Astrocyte (in vitro differentiated cells and primary cell): Measurements from ENCODE around the gene NR5A2. TPM values are rescaled to one million over a fixed set of nuclear protein-coding genes. Genes with fewer than 3 reads are reported as not detected.

Source experiments
- DNase-seq: peaks from one replicate; pipeline ENCODE4 v3.0.0-alpha.2; 2010; ENCODE audit warnings: low read depth
- FAIRE-seq: peaks from 2 replicates; lab custom pipeline; 2011; peaks lifted over from hg19 to GRCh38; lab: Jason Lieb, UNC
- H2AFZ ChIP-seq: 2 replicates; pipeline ENCODE4 v1.6.0; 2012; ENCODE audit warnings: low read depth, low read length, inconsistent platforms
- H3K27ac ChIP-seq: 2 replicates; pipeline ENCODE4 v1.5.1; 2011; ENCODE audit warnings: low read depth, low read length, inconsistent platforms
- H3K27me3 ChIP-seq: 2 replicates; pipeline ENCODE4 v1.6.0; 2011; ENCODE audit warnings: low read length, inconsistent platforms; ENCODE audit not compliant: insufficient read depth
- H3K36me3 ChIP-seq: 2 replicates; pipeline ENCODE4 v1.5.1; 2011; ENCODE audit warnings: low read length, inconsistent platforms; ENCODE audit not compliant: insufficient read depth
- H3K4me1 ChIP-seq: 2 replicates; pipeline ENCODE4 v1.5.1; 2011; ENCODE audit warnings: low read length, inconsistent platforms; ENCODE audit not compliant: insufficient read depth
- H3K4me2 ChIP-seq: 2 replicates; pipeline ENCODE4 v1.6.0; 2012; ENCODE audit warnings: low read length, inconsistent platforms
- H3K4me3 ChIP-seq: 2 replicates; pipeline ENCODE4 v1.5.1; 2011; ENCODE audit warnings: low read depth, mild to moderate bottlenecking, low read length, inconsistent platforms; ENCODE audit not compliant: insufficient read depth
- H3K79me2 ChIP-seq: 2 replicates; pipeline ENCODE4 v1.6.0; 2012; ENCODE audit warnings: mild to moderate bottlenecking, low read length, inconsistent platforms; ENCODE audit not compliant: insufficient read depth
- H3K9ac ChIP-seq: 2 replicates; pipeline ENCODE4 v1.6.0; 2012; ENCODE audit warnings: mild to moderate bottlenecking, low read length, inconsistent platforms
- H3K9me3 ChIP-seq: 2 replicates; pipeline ENCODE4 v1.5.1; 2012; ENCODE audit warnings: low read depth, mild to moderate bottlenecking, low read length, inconsistent platforms; ENCODE audit not compliant: insufficient read depth
- H4K20me1 ChIP-seq: 2 replicates; pipeline ENCODE4 v1.6.0; 2012; ENCODE audit warnings: low read length, inconsistent platforms; ENCODE audit not compliant: insufficient read depth
- H3K27ac Mint-ChIP-seq: one replicate; pipeline ENCODE4 v1.8.0; 2021; ENCODE audit warnings: mild to moderate bottlenecking, mixed read lengths; ENCODE audit not compliant: unreplicated experiment
- H3K27me3 Mint-ChIP-seq: one replicate; pipeline ENCODE4 v1.8.0; 2021; ENCODE audit warnings: low read depth, mixed read lengths; ENCODE audit not compliant: unreplicated experiment
- H3K36me3 Mint-ChIP-seq: one replicate; pipeline ENCODE4 v1.8.0; 2021; ENCODE audit warnings: low read depth, mixed read lengths; ENCODE audit not compliant: unreplicated experiment
- H3K4me1 Mint-ChIP-seq: one replicate; pipeline ENCODE4 v1.8.0; 2021; ENCODE audit warnings: low read depth, mixed read lengths; ENCODE audit not compliant: unreplicated experiment
- H3K4me3 Mint-ChIP-seq: one replicate; pipeline ENCODE4 v1.8.0; 2021; ENCODE audit warnings: mild to moderate bottlenecking, moderate library complexity, mixed read lengths; ENCODE audit not compliant: unreplicated experiment
- H3K9me3 Mint-ChIP-seq: one replicate; pipeline ENCODE4 v1.8.0; 2021; ENCODE audit warnings: mild to moderate bottlenecking, mixed read lengths; ENCODE audit not compliant: unreplicated experiment
- EZH2 ChIP-seq: IDR thresholded peaks from 2 replicates; pipeline ENCODE4 v1.6.1; 2012; ENCODE audit warnings: mild to moderate bottlenecking, low read length, inconsistent platforms; ENCODE audit not compliant: insufficient read depth
- total RNA-seq: library from RNA; stranded (reverse); gene quantifications from 2 replicates; pipeline ENCODE4 v1.2.1, GENCODE V29; 2021
- TF ChIP-seq, protein P1 (sequence below): IDR thresholded peaks from 2 replicates; pipeline ENCODE4 v1.5.1; 2011; ENCODE audit warnings: low read depth, mild to moderate bottlenecking, inconsistent platforms, low read length, moderate library complexity; ENCODE audit not compliant: insufficient read depth

Gene NR5A2
- total RNA-seq, 1 donor from 2014 or later, result 0.39 TPM

DNA sequence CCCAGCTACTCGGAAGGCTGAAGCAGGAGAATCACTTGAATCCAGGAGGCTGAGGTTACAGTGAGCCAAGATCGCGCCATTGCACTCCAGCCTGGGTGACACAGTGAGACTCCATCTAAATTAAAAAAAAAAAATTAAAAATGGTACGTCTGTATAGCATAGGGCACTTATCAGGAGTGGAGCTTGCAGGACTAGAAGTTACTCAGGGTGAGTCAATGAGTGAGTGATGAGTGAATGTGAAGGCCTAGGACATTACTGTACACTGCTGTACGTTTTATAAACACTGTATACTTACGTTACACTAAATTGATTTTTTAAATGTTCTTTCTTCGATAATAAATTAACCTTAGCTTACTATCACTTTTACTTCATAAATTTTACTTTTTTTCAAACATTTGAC is 183.6 kb downstream of the NR5A2 start:
- H3K36me3 Mint-ChIP-seq, result no peaks in the 10 kb centered on the region
- DNase-seq (peak; percentile 66), FAIRE-seq (no peak)
- Histone ChIP-seq H2AFZ (no peak overlapping the region), H3K4me3 (no peak overlapping the region), H3K27me3 (no peaks in the 10 kb centered on the region), H3K27ac (no peak overlapping the region), H4K20me1 (no peaks in the 10 kb centered on the region), H3K4me1 (peaks cover 3% of the 10 kb centered on the region), H3K9ac (no peak overlapping the region), H3K9me3 (no peaks in the 10 kb centered on the region), H3K4me2 (no peak overlapping the region), H3K79me2 (no peaks in the 10 kb centered on the region), H3K36me3 (no peaks in the 10 kb centered on the region)
- H3K9me3 Mint-ChIP-seq, result peaks cover 3% of the 10 kb centered on the region
- no peak overlapping the region for H3K27ac Mint-ChIP-seq
- H3K4me1 Mint-ChIP-seq, result peaks cover 12% of the 10 kb centered on the region
- no peaks in the 10 kb centered on the region for H3K27me3 Mint-ChIP-seq
- no peak for TF ChIP-seq EZH2
- no peak overlapping the region for H3K4me3 Mint-ChIP-seq

DNA sequence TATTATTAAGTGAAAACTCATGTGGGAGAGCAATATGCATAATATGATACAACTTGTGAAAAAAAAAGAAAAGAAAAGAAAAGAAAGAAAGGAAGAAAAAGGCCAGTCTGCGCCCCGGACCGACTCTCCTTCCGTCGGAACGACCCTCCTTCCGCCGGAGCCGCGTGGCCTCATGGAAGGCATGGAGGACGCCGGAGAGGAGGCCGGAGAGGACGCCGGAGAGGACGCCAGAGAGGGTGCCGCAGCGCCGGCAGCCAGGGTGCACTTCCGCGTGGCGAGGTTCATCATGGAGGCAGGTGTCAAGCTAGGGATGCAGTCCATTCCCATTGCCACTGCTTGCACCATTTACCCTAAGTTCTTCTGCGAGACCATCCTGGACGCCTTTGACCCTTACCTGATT is 185.9 kb downstream of the NR5A2 start:
- H3K4me3 Mint-ChIP-seq, result no peak overlapping the region
- Histone ChIP-seq H2AFZ (no peak overlapping the region), H3K36me3 (no peaks in the 10 kb centered on the region), H3K9me3 (no peaks in the 10 kb centered on the region), H3K79me2 (no peaks in the 10 kb centered on the region), H3K9ac (no peak overlapping the region), H3K4me3 (no peak overlapping the region), H3K27ac (no peak overlapping the region), H3K4me2 (no peak overlapping the region), H3K4me1 (no peaks in the 10 kb centered on the region), H4K20me1 (no peaks in the 10 kb centered on the region), H3K27me3 (peaks cover under 1% of the 10 kb centered on the region)
- peaks cover 2% of the 10 kb centered on the region for H3K4me1 Mint-ChIP-seq
- peaks cover 3% of the 10 kb centered on the region for H3K9me3 Mint-ChIP-seq
- TF ChIP-seq, protein P1, sequence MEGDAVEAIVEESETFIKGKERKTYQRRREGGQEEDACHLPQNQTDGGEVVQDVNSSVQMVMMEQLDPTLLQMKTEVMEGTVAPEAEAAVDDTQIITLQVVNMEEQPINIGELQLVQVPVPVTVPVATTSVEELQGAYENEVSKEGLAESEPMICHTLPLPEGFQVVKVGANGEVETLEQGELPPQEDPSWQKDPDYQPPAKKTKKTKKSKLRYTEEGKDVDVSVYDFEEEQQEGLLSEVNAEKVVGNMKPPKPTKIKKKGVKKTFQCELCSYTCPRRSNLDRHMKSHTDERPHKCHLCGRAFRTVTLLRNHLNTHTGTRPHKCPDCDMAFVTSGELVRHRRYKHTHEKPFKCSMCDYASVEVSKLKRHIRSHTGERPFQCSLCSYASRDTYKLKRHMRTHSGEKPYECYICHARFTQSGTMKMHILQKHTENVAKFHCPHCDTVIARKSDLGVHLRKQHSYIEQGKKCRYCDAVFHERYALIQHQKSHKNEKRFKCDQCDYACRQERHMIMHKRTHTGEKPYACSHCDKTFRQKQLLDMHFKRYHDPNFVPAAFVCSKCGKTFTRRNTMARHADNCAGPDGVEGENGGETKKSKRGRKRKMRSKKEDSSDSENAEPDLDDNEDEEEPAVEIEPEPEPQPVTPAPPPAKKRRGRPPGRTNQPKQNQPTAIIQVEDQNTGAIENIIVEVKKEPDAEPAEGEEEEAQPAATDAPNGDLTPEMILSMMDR, result no peak
- no peak for TF ChIP-seq EZH2
- DNase-seq, result no peak
- no peaks in the 10 kb centered on the region for H3K27me3 Mint-ChIP-seq
- no peaks in the 10 kb centered on the region for H3K36me3 Mint-ChIP-seq
- no peak overlapping the region for H3K27ac Mint-ChIP-seq
- no peak for FAIRE-seq

DNA sequence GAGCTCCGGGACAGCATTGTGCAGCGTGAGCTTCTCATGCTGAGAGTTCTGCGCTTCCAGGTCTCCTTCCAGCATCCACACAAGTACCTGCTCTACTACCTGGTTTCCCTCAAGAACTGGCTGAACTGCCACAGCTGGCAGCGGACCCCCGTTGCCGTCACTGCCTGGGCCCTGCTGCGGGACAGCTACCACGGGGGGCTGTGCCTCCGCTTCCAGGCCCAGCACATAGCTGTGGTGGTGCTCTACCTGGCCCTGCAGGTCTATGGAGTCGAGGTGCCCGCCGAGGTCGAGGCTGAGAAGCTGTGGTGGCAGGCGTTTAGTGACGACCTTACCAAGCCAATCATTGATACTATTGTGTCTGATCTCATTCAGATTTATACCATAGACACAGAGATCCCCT is 186.4 kb downstream of the NR5A2 start:
- TF ChIP-seq EZH2, result no peak
- TF ChIP-seq, protein P1, result no peak
- no peaks in the 10 kb centered on the region for H3K79me2 ChIP-seq
- no peak overlapping the region for H3K27ac Mint-ChIP-seq
- FAIRE-seq (no peak), DNase-seq (no peak)
- H3K36me3 Mint-ChIP-seq, result no peaks in the 10 kb centered on the region
- H2AFZ ChIP-seq, result no peak overlapping the region
- no peak overlapping the region for H3K9ac ChIP-seq
- peaks cover 3% of the 10 kb centered on the region for H3K9me3 Mint-ChIP-seq
- H3K36me3 ChIP-seq, result no peaks in the 10 kb centered on the region
- H3K27me3 ChIP-seq, result peaks cover 2% of the 10 kb centered on the region
- H3K4me3 Mint-ChIP-seq, result no peak overlapping the region
- H3K4me2 ChIP-seq, result no peak overlapping the region
- H3K9me3 ChIP-seq, result no peaks in the 10 kb centered on the region
- H3K27ac ChIP-seq, result no peak overlapping the region
- H3K4me3 ChIP-seq, result no peak overlapping the region
- no peaks in the 10 kb centered on the region for H3K4me1 ChIP-seq
- peaks cover 2% of the 10 kb centered on the region for H3K4me1 Mint-ChIP-seq
- H4K20me1 ChIP-seq, result no peaks in the 10 kb centered on the region
- H3K27me3 Mint-ChIP-seq, result no peaks in the 10 kb centered on the region
